Mesodermal cell (in vitro differentiated cells): Measurements from ENCODE around the gene PSAPL1.

Experiments
- H3K27ac ChIP-seq: 2 replicates; pipeline ENCODE4 v1.7.0; 2013; ENCODE audit warnings: mild to moderate bottlenecking, low read depth, low read length, moderate library complexity; ENCODE audit not compliant: severe bottlenecking
- H3K36me3 ChIP-seq: 2 replicates; pipeline ENCODE4 v1.7.1; 2013; ENCODE audit warnings: mild to moderate bottlenecking, low read length, moderate library complexity; ENCODE audit not compliant: control insufficient read depth, insufficient read depth
- H3K4me1 ChIP-seq: one replicate; pipeline ENCODE4 v1.7.1; 2013; ENCODE audit warnings: mild to moderate bottlenecking, low read length; ENCODE audit not compliant: insufficient read depth, control insufficient read depth, poor library complexity, severe bottlenecking
- H3K4me3 ChIP-seq: 2 replicates; pipeline ENCODE4 v1.7.0; 2013; ENCODE audit warnings: low read length, control low read depth, mild to moderate bottlenecking; ENCODE audit not compliant: insufficient read depth, poor library complexity, severe bottlenecking; ENCODE audit errors: extremely low read depth
- H3K9me3 ChIP-seq: 2 replicates; pipeline ENCODE4 v1.7.1; 2013; ENCODE audit warnings: mild to moderate bottlenecking, low read length, moderate library complexity; ENCODE audit not compliant: control insufficient read depth
- WGBS, 2 experiments: methylation state at CpG; one replicate each; pipeline ENCODE4 v1.1.5; 2013; ENCODE audit warnings: missing lambda C conversion rate in 2 of 2; ENCODE audit not compliant: insufficient coverage in 2 of 2; 5-methylcytosine and 5-hydroxymethylcytosine counted together

The PSAPL1 gene

GRCh38 chr4:7419961-7420660 lies 14.6 kb downstream of the PSAPL1 start:
- H3K4me1 ChIP-seq: no peaks in the 10 kb centered on the region
- H3K4me3 ChIP-seq: no peak overlapping the region
- H3K27ac ChIP-seq: no peak overlapping the region
- WGBS, 2 experiments: 78 to 80% methylated on average over 3 of the region's 4 CpGs
- no peaks in the 10 kb centered on the region for H3K36me3 ChIP-seq
- peaks cover 4% of the 10 kb centered on the region for H3K9me3 ChIP-seq

GRCh38 chr4:7418131-7418943 lies 16.4 kb downstream of the PSAPL1 start:
- Histone ChIP-seq H3K9me3 (peaks cover 4% of the 10 kb centered on the region), H3K4me1 (no peaks in the 10 kb centered on the region), H3K27ac (no peak overlapping the region), H3K36me3 (no peaks in the 10 kb centered on the region), H3K4me3 (no peak overlapping the region)
- 95 to 97% methylated on average over 8 to 11 of the region's 15 CpGs for WGBS, 2 experiments

- no peak overlapping the region for H3K4me3 ChIP-seq
- no peaks in the 10 kb centered on the region for H3K36me3 ChIP-seq
- WGBS, 2 experiments: 80 to 87% methylated on average over 7 of the region's 9 CpGs
- H3K27ac ChIP-seq: no peak overlapping the region
- H3K9me3 ChIP-seq: peaks cover 4% of the 10 kb centered on the region
- H3K4me1 ChIP-seq: no peaks in the 10 kb centered on the region
Measured at GRCh38 chr4:7417639-7418038, 17.1 kb downstream of the PSAPL1 start.

- WGBS, 2 experiments: 89 to 96% methylated on average over 12 to 14 of the region's 14 CpGs
- H3K9me3 ChIP-seq: peaks cover 4% of the 10 kb centered on the region
Measured at GRCh38 chr4:7416745-7417432, 17.8 kb downstream of the PSAPL1 start.

GRCh38 chr4:7415927-7416686 lies 18.6 kb downstream of the PSAPL1 start:
- Histone ChIP-seq H3K27ac (no peak overlapping the region), H3K9me3 (peaks cover 4% of the 10 kb centered on the region), H3K36me3 (no peaks in the 10 kb centered on the region), H3K4me3 (no peak overlapping the region), H3K4me1 (no peaks in the 10 kb centered on the region)
- WGBS, 2 experiments: 80 to 83% methylated on average over 10 to 15 of the region's 16 CpGs

More at GRCh38 chr4:7416745-7417432, 17.8 kb downstream of the PSAPL1 start:
- no peaks in the 10 kb centered on the region for H3K4me1 ChIP-seq
- no peak overlapping the region for H3K4me3 ChIP-seq
- no peak overlapping the region for H3K27ac ChIP-seq
- no peaks in the 10 kb centered on the region for H3K36me3 ChIP-seq

- H3K36me3 ChIP-seq: no peaks in the 10 kb centered on the region
- H3K4me3 ChIP-seq: no peak overlapping the region
- 34 to 35% methylated on average over 8 of the region's 12 CpGs for WGBS, 2 experiments
- H3K9me3 ChIP-seq: peaks cover 9% of the 10 kb centered on the region
- H3K27ac ChIP-seq: no peak overlapping the region
- no peaks in the 10 kb centered on the region for H3K4me1 ChIP-seq
Measured at GRCh38 chr4:7414736-7415510, 19.8 kb downstream of the PSAPL1 start.

- Histone ChIP-seq H3K27ac (no peak overlapping the region), H3K4me1 (no peaks in the 10 kb centered on the region), H3K36me3 (no peaks in the 10 kb centered on the region), H3K9me3 (peaks cover 18% of the 10 kb centered on the region), H3K4me3 (no peak overlapping the region)
- 71 to 89% methylated on average over 7 to 8 of the region's 9 CpGs for WGBS, 2 experiments
Measured at GRCh38 chr4:7414046-7414445, 20.7 kb downstream of the PSAPL1 start.

- Histone ChIP-seq H3K9me3 (peaks cover 17% of the 10 kb centered on the region), H3K4me3 (no peak overlapping the region), H3K4me1 (no peaks in the 10 kb centered on the region), H3K27ac (no peak overlapping the region), H3K36me3 (no peaks in the 10 kb centered on the region)
- 95 to 98% methylated on average over 4 of the region's 4 CpGs for WGBS, 2 experiments
Measured at GRCh38 chr4:7412554-7412912, 22.2 kb downstream of the PSAPL1 start.

GRCh38 chr4:7411896-7412553 lies 22.7 kb downstream of the PSAPL1 start:
- Histone ChIP-seq H3K9me3 (peaks cover 17% of the 10 kb centered on the region), H3K27ac (no peak overlapping the region), H3K36me3 (no peaks in the 10 kb centered on the region), H3K4me1 (no peaks in the 10 kb centered on the region), H3K4me3 (no peak overlapping the region)
- 76 to 91% methylated on average over 5 to 8 of the region's 12 CpGs for WGBS, 2 experiments
